Activated gamma-delta T cell treated with Interleukin-2 at 50 U/mL for 16 hours (primary cell): ENCODE measurements around the gene ZCCHC12.
"Not testable (repeated sequence)": the region's sequence is repeated elsewhere in the genome, so short reads cannot be mapped to it uniquely, and the experiment has no call there.

ENCODE experiments used
- DNase-seq: peaks from one replicate; pipeline ENCODE4 v3.0.0-alpha.2; 2020

ZCCHC12 gene

DNA sequence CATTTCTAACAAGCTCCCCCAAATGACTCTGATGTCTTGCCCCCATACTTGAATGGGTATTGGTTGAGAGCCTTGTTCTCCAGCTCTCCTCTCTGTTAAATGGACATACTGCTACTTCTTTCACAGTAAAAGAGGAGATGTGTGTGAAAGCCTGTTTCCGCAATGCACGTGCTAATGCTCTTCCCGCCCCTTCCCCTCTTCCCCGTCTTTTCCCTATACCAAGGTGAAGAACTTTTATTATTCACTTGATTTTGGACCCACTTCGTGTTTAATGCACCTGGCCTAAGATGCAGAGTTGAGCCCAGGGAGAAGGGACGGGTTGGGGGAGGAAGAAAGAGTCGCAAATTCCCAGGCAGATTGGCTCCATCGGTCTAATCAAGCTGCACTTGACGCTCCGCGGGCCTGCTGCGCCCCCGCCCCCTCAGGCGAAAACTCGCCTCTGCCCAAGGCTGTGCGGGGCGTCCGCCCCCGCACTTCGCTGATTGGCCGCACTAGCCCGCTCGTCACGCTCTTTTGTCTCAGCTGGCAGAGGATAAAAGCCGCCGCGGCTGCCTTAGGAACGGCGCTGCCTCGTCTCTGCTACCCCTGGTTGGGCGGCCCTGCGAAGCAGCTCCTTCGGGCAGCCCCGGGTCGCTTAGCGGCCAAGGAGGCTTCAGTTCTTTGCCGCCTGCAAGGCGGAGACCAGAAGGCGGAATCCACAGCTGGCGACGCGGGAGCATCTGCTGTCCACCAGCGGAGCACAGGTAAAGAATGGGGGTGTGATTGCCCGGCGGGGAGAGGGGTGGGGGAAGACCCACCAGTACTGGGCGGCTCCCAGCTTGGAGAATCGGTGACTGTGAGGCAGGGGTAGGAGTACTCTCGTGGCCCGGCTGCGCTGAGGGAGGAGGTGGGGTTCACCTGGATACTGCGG, at the start of gene ZCCHC12:
Gene ZCCHC12, plus strand, starts transcription at position 562 of the 910 bp plus-strand sequence. CDS start 1,421 bp downstream, outside the sequence.
- peak; percentile 39 for DNase-seq

DNA sequence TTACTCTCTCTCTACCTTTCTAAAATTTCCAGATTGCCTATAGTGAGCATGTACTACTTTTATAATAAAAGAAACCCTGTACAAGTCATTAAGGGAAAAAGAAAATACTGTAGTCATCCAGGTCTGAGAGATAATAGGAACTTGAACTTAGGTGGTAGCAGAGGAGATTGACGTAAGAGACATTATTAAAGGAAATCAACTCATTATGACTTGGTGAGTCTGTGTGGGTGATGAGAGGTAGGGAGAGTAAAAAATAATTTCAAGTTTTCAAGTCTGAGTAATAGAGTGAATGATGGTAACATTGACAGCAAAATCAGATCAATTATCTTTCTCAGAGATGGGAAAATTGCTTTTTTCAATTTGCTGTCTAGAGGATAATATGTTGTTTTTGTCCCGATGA, 44.0 kb upstream of the ZCCHC12 start:
- no peak for DNase-seq

DNA sequence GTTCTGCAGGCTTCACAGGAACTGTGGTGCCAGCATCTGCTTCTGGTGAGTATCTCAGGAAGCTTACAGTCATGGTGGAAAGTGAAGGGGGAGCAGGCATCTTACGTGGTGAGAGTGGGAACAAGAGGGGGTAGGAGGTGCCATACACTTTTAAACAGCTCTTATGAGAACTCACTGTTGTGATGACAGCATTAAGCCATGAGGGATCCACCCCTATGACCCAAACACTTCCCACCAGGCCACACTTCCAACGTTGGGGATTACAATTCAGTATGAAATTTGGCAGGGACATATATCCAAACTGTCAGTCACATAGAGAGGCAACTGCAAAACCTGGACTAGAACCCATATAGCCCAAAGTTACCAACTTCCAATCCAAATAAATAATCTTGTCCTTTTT, 43.1 kb upstream of the ZCCHC12 start:
- DNase-seq: no peak

DNA sequence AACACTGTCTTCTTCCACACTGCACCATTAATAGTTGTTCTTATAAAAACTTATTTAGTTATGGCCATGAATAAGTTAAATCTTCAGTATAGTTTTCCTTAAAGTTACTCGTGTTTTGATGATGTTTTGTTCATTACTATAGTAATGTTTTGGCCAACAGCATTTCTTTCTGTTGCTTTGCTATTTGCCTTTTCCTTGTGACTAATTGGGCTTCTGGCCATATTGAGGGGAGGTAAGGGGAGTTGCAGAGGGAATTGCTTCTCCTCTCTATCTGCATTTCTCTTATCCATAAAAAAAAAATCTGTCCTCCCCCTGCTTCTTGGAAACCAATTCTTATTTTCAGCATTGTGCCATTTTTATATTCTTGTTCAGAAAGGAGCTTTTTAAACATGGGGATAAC, 42.7 kb upstream of the ZCCHC12 start:
- DNase-seq: no peak

DNA sequence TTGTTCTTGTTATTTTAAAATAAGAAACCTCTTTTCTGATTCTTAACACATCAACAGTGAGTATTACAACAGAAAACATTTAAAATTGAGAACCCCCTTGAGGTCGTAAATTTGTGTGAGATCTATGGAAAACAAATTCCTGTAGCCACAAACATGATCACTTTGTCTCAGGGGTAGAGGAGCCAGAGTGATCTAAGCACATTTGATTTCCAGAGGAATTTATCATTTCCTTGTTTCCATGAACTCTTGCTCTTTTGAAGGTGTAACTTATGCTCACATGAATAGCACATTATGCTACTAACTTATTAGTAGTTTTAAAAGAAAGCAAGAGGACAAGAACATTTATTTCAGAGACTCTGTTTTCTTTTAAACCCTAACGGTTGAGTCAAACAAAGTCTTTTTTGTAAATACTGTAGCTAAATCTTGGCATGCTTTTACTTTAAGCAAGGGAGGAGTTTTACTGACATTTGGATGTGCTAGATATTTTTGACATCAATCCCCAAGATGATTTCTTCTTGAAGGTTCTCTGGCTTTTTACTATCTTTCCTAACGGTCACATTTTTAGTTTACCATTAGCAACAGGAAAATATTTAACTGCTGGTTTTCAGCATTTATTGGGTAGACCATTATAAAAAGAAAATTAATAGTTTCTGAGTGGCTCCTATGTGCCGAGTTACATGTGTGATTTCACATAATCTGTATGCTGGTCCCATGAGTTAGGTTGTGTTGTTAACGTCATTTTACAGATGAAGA, 27.9 kb upstream of the ZCCHC12 start:
- no peak for DNase-seq

DNA sequence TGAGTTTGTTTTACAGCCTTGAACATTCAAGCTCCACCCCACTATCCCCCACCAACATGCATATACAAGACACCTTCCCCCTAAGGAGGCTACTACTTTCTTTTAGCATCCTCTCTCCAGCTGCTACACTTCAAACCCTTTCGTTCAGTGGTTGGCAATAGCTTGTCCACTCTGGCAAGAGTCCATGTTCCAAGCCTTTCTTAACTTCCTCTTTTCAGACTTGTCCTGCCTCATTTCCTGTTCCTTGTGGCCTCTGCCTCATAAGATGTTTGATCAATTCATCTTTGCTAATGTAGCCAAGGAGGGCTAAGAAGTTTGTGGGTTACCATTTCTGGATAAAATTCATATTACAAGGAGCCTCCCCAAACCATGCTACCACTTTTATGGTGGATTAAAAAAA, 20.8 kb upstream of the ZCCHC12 start:
- no peak for DNase-seq

DNA sequence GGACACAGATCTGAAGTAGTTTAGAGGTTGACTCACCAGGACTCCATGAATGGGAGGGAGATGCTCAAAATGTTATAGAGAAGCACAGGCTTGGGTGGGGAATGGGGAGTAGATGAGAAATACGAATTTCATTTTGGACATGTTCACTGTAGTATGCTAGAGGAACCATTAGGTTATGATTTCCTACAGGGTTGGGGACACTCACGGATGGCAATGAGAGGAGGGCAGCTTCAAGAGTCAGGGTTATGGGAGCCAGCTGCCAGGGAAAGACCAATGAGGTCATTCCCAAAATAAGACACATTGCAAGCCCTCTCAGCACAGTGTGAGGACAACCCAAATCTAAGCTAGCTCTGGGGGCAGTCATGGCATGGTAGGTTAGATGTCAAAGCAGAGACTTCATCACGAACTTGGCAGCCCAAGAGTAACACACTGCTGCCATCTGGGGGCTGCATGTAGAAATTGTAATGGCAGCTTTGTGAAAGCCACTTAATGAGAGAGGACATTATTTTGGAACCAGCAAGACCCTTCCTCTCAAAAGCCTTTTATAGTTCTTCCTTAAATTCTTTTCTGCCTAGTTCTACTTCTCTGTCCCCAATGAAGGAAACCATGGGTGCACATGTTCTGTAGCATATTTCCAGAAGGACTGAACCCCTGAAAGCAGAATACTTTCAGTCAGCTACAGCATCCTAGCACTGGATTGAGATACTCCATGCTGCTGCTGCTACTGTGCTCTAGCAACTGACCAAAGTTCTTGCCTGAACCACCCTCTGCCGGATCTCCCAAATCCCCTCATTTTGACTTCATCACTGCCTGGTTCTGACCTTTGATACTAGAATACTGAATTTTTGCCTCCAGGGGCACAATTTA, 16.2 kb upstream of the ZCCHC12 start:
- peak; percentile 15 for DNase-seq

DNA sequence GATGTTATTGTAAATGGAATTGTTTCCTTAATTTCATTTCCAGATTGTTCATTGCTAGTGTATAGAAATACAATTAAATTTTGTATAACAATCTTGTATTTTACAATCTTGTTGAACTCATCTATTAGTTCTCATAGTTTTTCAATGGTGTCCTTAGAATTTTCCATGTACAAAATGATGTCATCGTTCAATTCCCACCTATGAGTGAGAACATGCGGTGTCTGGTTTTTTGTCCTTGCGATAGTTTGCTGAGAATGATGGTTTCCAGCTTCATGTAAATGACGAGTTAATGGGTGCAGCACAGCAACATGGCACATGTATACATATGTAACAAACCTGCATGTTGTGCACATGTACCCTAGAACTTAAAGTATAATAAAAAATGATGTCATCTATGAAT, 6.4 kb upstream of the ZCCHC12 start:
- DNase-seq: not testable (repeated sequence)

DNA sequence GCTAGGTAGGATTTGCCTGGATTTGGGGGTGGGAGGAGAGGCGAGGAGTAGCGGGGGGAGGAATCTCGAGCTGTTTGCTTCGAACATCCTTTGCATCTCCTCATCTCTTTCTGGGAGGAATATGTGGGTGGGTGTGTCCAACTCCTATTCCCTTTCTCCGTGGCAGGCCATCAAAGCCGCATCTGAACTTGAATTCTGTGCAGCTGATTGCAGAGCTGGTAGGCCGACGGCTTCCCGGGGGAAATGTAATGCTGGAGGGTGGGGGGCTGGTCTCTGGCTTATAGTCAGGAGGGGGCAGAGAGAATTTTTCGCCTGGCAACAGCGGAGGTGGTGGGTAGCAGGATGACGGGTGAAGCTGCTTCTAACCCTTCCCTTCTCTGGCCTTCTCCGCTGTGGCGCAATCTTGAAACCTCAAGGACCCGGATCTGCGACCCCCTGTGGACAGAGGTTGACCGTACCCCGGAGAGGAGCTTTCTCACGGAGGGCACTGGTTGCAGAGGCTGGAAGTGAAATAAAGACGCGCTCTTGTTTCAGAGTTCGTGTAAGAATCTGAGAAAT, 628 bp downstream of the ZCCHC12 start:
- no peak for DNase-seq

DNA sequence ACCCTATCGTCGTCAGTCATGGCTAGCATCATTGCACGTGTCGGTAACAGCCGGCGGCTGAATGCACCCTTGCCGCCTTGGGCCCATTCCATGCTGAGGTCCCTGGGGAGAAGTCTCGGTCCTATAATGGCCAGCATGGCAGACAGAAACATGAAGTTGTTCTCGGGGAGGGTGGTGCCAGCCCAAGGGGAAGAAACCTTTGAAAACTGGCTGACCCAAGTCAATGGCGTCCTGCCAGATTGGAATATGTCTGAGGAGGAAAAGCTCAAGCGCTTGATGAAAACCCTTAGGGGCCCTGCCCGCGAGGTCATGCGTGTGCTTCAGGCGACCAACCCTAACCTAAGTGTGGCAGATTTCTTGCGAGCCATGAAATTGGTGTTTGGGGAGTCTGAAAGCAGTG, 1.6 kb downstream of the ZCCHC12 start:
- no peak for DNase-seq

DNA sequence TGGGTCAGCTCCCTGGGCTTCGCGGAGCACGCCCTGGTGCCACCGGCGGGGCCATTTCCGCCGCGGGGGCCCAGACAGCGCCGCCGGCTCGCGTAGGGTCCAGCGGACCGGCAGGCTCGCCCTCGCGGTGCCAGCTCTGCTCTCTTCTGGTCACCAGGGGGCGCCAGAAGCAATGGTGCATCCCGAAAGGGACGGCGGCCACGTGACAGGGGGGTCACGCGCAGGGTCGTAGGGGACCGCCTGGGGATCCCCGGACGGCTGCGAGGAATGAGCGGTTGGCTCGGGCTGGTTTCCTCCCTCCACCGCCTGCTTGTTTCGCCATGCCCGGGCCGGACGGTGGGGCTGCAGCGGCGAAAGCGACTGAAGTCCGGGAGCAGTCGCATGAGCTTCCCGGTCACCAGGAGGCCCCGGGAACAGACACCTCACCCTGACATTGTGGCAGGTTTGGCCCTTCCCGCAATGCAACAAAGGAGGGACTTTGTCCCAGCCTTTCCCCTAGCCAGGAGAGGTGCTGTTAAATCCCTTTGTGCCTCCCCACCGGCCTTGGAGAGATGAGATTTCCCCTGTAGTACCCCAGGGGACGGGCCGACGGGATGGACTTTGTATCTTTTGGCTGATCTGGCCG, 15.8 kb downstream of the ZCCHC12 start:
- DNase-seq: peak; percentile 56

DNA sequence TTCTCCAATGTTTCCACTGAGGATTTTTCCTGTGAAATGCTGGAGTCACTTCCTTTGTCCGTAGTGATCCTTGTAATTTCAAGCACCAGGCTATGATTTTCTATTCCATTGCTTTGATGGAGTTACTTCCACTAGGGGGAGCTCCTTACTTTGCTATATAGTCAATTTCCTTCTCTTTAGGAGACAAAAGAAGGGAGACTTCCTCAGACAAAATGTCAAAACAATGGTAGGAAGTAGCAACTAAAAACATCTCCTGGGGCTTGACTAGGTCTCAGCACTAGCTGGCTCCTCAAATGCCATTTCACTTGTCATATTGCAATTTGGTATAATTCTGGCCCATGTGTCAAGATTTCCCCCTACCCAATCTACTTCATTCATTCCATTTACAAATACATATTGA, 24.1 kb downstream of the ZCCHC12 start:
- no peak for DNase-seq

DNA sequence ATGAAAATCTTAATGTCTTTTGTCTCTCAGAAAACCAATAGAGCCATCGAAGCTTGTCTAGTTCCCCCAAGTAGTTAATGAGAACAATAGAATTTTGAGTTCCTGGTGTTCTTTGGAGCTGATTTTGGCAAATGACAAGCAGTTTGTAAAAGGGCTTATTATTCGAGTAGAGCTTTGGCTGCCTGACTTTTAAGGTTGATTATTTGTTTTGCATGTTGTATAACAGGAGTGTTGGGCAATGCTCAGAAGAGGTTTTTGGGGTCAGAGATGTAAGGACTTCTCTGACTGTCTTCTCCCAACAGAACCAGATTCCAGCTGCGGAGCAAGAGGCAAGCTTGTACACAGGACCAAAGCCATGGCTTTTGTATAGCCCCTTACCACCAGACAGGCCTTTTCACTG, 30.0 kb downstream of the ZCCHC12 start:
- no peak for DNase-seq

DNA sequence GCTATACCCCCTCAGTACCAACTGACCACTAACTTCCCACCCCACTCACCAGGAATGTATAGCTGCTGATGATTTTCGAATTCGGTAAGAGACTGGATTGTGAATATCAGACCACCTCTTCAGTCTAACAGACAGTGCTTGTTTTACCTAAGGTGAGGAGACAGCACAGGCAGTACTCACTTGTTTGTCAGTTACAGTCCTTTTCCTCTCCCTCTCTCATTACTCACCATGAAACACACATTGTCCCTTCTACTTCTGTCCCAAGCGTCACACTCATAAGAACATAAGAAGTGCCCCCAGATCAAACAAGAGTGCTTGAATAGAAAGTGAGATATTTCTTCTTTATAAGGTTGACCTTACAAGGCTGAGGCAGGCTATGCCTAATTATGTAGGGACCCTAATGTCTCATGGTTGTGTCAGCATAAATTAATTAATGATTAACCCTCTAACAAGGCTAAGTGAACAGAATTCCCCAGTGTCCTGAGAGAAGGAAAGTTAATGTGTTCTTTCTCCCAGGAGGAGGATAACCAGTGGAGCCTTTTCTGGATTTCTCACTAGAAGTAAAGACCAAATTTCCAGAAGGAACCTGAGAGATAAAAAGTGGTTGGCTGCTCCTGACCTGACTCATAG, 32.2 kb downstream of the ZCCHC12 start:
- DNase-seq: no peak

DNA sequence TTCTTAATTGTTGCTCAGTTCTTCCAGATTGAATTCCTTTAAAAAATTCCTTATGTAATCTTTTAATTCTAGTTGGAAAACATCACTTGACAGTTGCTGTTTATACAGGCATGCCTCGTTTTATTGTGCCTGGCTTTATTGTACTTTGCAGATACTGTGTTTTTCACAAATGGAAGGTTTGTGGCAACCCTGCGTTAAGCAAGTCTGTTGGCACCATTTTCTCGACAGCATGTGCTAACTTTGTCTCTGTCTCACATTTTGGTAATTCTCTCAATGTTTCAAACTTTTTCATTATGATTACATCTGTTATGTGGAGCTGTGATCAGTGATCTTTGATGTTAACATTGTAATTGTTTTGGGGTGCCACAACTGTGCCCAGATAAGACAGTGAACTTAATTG, 33.4 kb downstream of the ZCCHC12 start:
- DNase-seq: no peak

DNA sequence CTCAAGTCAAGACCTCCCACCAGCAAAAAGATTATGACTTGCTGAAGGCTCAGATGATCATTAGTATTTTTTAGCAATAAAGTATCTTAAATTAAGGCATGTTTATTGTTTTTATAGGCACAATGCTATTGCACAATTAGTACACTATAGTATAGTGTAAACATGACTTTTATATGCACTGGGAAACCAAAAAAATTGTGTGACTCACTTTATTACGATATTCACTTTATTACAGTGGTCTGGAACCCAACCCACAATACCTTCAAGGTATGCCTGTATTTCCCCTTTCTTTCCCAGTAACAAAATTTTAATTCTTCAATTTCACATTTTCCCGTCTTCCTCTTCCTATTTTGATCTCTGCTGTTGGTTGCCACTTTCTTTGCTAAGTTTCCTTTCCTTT, 37.7 kb downstream of the ZCCHC12 start:
- DNase-seq: no peak

DNA sequence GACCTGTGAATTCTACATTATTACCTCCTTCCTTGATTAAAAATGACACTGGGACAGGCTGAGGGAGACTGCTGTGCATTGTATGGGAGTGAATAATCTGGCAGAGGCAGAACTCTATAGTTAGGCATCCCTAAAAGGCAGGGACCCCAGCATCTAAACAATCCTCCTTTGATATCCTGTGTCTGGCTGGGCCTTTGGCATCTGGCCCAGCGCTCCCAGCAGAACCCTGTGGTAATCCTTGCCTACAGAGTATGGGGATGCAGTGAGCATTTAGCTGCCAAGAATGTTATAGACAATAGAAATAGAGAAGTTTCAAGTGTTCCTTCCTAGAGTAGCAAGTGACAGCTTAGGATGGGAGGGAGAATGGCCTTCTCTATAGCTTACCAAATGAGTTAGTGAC, 38.5 kb downstream of the ZCCHC12 start:
- no peak for DNase-seq

DNA sequence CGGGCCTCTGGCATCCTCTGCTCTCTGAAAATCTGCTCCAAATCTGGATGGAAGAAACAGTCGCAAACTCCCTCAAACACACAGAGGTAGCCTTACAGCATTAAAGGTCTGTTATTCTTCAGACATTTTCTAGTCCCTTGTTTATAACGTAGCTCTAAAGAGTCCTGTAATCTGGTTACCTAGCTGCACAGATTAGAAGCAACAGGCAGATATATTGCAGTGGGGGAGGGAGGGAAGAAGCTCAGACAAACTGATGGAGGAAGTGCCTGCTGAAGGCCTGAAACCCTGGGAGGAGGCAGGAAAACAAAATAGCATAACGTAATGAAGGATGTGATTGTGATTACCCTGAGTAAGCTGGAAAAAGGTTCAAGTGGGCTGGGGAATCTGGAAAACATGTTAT, 39.4 kb downstream of the ZCCHC12 start:
- no peak for DNase-seq

DNA sequence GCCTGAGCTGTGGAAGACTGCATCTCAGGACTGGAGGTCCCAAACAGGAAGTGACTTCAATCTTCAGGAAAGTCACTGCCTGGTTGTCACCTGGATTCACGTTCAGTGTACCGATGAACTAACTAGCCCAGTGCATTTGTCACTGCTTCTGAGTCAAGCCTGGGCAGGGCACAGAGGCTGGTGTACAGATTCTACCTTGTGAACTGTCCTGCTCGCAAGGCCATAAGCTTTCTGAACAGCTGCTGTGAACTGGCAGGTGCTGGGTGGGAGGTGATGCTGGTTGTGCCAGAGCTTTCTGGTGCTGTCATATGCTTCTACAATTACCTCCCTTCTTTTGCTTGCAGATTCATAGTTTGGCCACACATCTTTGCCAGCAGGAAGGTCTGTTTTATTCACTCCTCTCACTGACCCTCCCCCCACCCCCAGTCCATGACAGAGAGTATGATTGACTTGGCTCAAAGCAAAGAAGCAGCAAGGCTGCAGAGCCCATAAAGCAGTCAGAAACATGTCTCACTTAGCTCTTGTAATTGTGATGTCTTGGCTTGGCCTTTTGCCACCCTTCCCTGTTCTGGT, 40.5 kb downstream of the ZCCHC12 start:
- DNase-seq: no peak

DNA sequence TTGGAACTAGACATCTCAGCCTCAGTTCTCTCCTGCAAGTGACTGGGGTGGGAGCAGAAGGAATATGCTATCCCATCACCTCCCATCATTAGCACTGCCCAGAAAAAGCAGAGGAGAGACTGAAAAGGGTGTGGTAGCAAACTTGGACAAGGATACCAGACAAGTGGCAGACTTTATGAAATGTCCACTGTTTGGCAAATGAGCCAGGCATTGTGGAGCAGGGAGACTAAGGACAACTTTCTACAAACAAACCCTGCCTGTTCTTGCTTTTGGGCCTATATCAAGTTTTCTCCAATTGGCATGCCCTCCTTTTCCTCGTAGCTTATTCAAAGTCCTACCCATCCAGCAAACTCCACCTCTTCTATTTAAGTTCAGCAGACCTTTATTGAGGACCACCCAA, 41.6 kb downstream of the ZCCHC12 start:
- no peak for DNase-seq

DNA sequence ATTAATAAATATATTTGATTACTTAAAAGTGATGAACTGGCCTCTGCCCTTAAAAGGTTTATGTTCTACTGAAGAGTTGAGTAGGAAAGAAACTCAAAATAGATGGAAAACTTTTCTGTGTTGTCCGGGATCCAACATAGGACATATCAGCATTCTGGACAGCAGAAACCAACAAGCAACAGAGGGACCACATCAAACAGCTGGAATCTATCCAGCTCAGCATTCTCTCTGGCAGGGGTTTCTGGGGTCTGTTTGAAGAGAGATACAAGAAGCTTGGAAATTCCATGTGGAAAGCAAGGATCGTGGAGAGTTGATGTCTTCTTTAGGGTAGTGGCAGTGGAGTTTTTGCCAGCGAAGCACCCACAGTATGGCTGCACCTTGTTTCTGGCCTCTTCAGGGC, 43.6 kb downstream of the ZCCHC12 start:
- no peak for DNase-seq
